ENCODE measurements around the gene POT1. TPM values are rescaled to one million over a fixed set of nuclear protein-coding genes. Genes with fewer than 3 reads are reported as not detected.
"Not testable (repeated sequence)": the region's sequence is repeated elsewhere in the genome, so short reads cannot be mapped to it uniquely, and the experiment has no call there.

Gene POT1, protein sequence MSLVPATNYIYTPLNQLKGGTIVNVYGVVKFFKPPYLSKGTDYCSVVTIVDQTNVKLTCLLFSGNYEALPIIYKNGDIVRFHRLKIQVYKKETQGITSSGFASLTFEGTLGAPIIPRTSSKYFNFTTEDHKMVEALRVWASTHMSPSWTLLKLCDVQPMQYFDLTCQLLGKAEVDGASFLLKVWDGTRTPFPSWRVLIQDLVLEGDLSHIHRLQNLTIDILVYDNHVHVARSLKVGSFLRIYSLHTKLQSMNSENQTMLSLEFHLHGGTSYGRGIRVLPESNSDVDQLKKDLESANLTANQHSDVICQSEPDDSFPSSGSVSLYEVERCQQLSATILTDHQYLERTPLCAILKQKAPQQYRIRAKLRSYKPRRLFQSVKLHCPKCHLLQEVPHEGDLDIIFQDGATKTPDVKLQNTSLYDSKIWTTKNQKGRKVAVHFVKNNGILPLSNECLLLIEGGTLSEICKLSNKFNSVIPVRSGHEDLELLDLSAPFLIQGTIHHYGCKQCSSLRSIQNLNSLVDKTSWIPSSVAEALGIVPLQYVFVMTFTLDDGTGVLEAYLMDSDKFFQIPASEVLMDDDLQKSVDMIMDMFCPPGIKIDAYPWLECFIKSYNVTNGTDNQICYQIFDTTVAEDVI
- total RNA-seq (2014; rRNA removed; shearing (Covaris generic)), result 71.4 and 77.7 TPM in 2 replicates

DNA sequence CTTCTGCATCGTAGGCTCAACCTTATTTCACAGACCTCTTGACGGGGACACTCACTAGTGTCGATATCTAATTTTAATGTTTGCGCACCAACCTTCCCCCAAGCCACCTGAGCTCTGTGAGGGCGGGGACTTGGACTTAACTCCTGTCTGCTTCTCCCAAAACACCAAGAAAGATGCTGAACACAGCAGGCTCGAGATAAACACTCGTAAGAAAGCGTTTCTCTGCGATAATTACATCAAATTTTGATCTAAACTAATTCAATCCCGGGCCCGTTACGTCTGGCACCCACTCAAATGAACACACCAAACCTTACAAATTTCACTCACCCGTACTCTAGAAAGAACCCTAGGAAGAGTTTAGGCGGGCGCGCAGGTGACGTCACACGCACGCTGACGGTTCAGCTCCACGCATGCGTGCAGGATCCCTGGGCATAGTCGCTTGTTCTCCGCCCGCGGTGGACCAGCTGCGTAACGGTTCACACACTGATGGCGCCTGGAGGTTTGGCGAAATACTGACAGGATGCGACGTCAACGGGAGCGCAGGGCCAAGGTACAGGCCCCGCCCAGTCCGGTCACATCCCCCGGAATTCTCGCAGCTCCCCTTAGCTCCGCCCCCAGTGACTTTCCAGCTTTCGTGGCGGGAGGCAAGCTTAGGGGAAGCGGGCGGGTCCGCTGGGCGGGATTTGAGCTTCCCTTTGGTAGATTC, at the start of gene POT1:
Gene POT1, minus strand, starts transcription at position 359 of the 706 bp plus-strand sequence. CDS start 32,652 bp downstream, outside the sequence.
- H3K27ac ChIP-seq, result peak within 1 kb of the TSS; percentile 62
- H3K4me3 ChIP-seq, result peak within 1 kb of the TSS; percentile 76
- H3K4me1 ChIP-seq, result no peaks in the 10 kb centered on the region

DNA sequence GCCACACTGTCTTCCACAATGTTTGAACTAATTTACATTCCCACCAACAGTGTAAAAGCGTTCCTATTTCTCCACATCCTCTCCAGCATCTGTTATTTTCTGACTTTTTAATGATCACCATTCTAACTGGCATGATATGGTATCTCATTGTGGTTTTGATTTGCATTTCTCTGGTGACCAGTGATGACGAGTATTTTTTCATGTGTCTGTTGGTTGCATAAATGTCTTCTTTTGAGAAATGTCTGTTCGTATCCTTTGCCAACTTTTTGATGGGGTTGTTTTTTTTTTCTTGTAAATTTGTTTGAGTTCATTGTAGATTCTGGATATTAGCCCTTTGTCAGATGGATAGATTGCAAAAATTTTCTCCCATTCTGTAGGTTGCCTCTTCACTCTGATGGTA, 45.5 kb upstream of the POT1 start:
- not testable (repeated sequence) for H3K9me3 ChIP-seq (replicated peaks); H3K4me1 ChIP-seq; H3K27ac ChIP-seq; H3K4me3 ChIP-seq; DNase-seq; H3K36me3 ChIP-seq; H3K27me3 ChIP-seq

More for the DNA sequence above, at the start of gene POT1:
- H3K9me3 ChIP-seq (replicated peaks), result no peaks in the 10 kb centered on the region
- 0 out of 2 replicates have a peak, but pooled peaks cover 4% of the 10 kb centered on the region for H3K36me3 ChIP-seq
- peak; percentile 99 for DNase-seq
- H3K27me3 ChIP-seq, result no peaks in the 10 kb centered on the region

DNA sequence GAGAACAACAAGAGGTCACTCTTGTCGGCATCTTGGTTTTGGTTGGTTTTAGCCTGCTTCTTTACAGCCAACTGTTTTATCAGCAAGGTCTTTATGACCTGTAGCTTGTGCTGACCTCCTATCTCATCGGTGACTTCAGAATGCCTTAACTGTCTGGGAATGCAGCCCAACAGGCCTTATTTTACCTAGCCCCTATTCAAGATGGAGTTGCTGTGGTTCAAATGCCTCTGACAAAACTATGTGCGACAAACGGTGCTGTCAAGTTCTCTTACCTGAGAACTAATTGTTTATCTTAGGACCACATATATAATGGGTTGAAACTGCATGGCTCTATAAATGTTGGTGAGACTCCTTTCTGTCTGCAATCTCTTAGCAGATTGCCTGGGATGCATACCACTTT, 35.9 kb upstream of the POT1 start:
- Histone ChIP-seq H3K27me3 (no peaks in the 10 kb centered on the region), H3K9me3 (replicated peaks) (no peaks in the 10 kb centered on the region), H3K36me3 (no peaks in the 10 kb centered on the region), H3K27ac (no peak overlapping the region), H3K4me3 (no peak overlapping the region), H3K4me1 (no peaks in the 10 kb centered on the region)
- DNase-seq, result no peak

DNA sequence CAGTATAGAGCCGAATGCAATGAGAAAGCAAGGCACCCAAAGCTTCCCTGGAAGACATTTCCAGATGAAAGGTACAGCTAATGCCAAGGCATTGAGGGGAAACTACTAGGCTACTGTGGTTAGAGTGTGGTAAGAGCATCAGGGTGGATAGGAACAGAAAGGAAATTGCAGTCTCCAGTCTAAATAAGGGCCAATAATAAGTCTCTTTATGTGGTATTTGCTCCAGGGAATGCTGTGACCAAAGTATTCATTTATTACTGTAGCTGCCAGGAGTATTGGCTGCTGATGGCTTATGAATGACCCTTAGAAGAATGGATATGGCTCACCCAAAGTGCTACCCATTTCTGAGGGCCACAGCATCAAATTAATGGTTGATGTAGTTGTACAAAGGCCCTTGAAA, 30.1 kb upstream of the POT1 start:
- no peaks in the 10 kb centered on the region for H3K36me3 ChIP-seq
- no peak overlapping the region for H3K27ac ChIP-seq
- no peaks in the 10 kb centered on the region for H3K4me1 ChIP-seq
- no peaks in the 10 kb centered on the region for H3K9me3 ChIP-seq (replicated peaks)
- DNase-seq, result no peak
- H3K4me3 ChIP-seq, result no peak overlapping the region
- no peaks in the 10 kb centered on the region for H3K27me3 ChIP-seq

DNA sequence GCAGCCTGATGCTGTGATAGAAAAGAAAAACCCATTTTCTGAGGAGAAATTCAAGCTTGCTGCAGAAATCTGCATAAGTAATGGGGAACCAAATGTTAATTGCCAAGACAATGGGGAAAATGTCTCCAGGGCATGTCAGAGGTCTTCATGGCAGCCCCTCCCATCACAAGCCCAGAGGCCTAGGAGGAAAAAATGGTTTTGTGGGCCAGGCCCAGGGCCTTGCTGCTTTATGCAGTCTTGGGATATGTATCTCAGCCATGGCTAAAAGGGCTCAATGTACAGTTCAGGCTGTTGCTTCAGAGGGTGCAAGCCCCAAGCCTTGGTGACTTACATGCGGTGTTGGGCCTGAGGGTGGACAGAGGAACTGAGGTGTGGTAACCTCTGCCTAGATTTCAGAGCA, 28.3 kb upstream of the POT1 start:
- not testable (repeated sequence) for DNase-seq

DNA sequence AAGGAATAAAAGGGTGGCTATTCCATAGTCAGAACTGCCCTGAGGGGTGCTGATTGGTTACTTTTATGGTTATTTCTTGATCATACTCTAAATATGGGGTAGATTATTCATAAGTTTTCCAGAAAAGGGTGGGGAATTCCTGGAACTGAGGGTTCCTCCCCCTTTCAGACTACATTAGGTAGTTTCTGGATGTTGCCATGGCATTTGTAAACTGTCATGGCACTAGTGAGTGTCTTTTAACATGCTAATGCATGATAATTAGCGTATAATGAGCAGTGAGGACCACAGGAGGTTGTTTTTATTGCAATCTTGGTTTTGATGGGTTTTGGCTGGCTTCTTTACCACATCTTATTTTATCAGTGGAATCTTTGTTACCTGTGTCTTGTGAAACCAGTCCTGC, 26.5 kb upstream of the POT1 start:
- no peak for DNase-seq
- Histone ChIP-seq H3K27me3 (no peaks in the 10 kb centered on the region), H3K4me1 (no peaks in the 10 kb centered on the region), H3K36me3 (no peaks in the 10 kb centered on the region), H3K4me3 (no peak overlapping the region), H3K9me3 (replicated peaks) (no peaks in the 10 kb centered on the region), H3K27ac (no peak overlapping the region)

More for the DNA sequence above, 28.3 kb upstream of the POT1 start:
- H3K4me3 ChIP-seq; H3K27ac ChIP-seq; H3K36me3 ChIP-seq; H3K9me3 ChIP-seq (replicated peaks); H3K27me3 ChIP-seq; H3K4me1 ChIP-seq: not testable (repeated sequence)

DNA sequence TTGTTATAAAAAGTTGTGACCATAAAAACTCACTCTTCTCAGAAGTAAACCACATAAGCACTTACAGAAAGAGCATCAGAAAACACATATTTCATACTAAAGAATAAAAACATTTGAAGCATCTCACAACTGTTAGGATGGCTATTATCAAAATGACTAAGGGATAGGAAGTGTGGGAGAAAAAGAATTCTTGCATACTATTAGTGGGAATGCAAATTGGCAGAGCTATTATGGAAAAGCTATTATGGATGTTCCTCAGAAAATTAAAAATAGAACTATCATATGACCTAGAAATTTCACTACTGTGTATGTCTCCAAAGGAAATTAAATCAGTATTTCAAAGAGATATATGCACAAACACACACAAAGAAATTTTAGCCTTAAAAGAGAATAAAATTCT, 25.2 kb upstream of the POT1 start:
- Histone ChIP-seq H3K4me3 (no peak overlapping the region), H3K36me3 (no peaks in the 10 kb centered on the region), H3K9me3 (replicated peaks) (no peaks in the 10 kb centered on the region), H3K27me3 (no peaks in the 10 kb centered on the region), H3K27ac (no peak overlapping the region), H3K4me1 (no peaks in the 10 kb centered on the region)
- DNase-seq, result no peak

DNA sequence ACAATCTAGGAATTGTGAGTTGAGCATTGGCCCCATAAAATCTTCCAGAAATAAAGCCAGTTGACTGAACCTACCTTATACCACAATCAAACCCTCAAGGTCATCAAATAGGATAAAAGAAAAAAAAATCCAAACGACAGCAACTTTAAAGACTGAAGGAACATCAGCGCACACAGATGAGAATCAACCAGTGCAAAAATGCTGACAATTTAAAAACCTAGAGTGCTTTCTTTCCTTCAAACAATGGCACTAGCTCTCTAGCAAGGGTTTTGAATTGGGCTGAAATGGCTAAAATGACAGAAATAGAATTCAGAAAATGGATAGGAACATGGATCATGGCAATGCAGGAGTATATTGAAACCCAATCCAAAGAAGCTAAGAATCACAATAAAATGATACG, 16.1 kb upstream of the POT1 start:
- H3K9me3 ChIP-seq (replicated peaks), result no peaks in the 10 kb centered on the region

DNA sequence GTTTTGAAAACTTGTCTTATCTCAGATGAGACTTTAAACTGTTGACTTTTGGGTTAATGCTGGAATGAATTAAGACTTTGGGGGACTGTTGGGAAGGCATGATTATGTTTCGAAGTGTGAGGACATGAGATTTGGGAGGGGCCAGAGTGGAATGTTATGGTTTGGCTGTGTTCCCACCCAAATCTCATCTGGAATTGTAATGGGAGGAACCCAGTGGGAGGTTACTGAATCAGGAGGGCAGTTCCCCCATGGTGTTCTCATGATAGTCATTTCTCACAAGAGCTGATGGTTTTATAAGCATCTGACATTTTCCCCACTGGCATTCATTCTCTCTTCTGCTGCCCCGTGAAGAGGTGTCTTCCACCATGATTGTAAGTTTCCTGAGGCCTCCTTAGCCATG, 13.8 kb upstream of the POT1 start:
- Histone ChIP-seq H3K36me3 (no peaks in the 10 kb centered on the region), H3K27me3 (no peaks in the 10 kb centered on the region)
- DNase-seq, result peak in 1 of 2 experiments; percentile 2

More for the DNA sequence above, 16.1 kb upstream of the POT1 start:
- no peak for DNase-seq
- no peak overlapping the region for H3K4me3 ChIP-seq
- H3K36me3 ChIP-seq, result no peaks in the 10 kb centered on the region
- H3K27ac ChIP-seq, result no peak overlapping the region
- H3K27me3 ChIP-seq, result no peaks in the 10 kb centered on the region
- no peaks in the 10 kb centered on the region for H3K4me1 ChIP-seq

DNA sequence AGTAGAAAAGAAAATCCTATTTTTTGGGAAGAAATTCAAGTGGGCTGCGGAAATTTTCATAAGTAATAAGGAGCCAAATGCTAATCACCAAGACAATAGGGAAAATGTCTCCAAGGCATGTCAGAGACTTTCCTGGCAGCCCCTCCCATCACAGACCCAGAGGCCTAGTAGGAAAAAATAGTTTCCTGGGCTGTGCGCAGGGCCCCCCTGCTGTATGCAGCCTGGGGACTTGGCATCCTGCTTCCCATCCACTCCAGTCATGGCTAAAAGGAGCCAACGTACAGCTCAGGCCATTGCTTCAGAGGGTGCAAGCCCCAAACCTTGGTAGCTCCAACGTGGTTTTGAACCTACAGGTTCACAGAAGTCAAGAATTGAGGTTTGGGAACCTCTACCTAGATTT, 12.8 kb upstream of the POT1 start:
- Histone ChIP-seq H3K4me3 (no peak overlapping the region), H3K27me3 (no peaks in the 10 kb centered on the region), H3K27ac (no peak overlapping the region), H3K36me3 (no peaks in the 10 kb centered on the region), H3K9me3 (replicated peaks) (no peaks in the 10 kb centered on the region), H3K4me1 (no peaks in the 10 kb centered on the region)
- no peak for DNase-seq

More for the DNA sequence above, 13.8 kb upstream of the POT1 start:
- Histone ChIP-seq H3K4me3 (no peak overlapping the region), H3K4me1 (no peaks in the 10 kb centered on the region), H3K27ac (no peak overlapping the region), H3K9me3 (replicated peaks) (no peaks in the 10 kb centered on the region)

DNA sequence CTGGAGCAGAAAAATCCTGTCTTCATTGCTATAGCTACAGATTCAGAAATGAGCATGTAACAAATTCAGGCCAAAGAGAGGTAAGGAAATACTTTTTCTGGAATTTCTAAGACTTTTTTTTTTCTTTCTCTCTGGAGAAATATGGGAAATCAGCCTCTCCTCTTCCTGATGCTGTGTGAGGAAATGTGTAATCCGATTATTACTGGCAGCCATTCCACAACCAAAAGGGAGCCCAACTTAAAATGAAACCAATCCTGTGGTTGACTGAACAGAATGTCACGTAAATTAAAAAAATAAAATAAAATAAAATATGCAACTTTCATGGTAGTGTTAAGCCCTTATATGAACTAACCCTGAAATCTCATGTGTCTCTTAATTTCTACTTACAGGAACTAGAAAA, 10.7 kb upstream of the POT1 start:
- no peak overlapping the region for H3K4me3 ChIP-seq
- no peak overlapping the region for H3K27ac ChIP-seq
- no peaks in the 10 kb centered on the region for H3K27me3 ChIP-seq
- H3K9me3 ChIP-seq (replicated peaks), result no peaks in the 10 kb centered on the region
- H3K36me3 ChIP-seq, result no peaks in the 10 kb centered on the region
- no peaks in the 10 kb centered on the region for H3K4me1 ChIP-seq
- no peak for DNase-seq

DNA sequence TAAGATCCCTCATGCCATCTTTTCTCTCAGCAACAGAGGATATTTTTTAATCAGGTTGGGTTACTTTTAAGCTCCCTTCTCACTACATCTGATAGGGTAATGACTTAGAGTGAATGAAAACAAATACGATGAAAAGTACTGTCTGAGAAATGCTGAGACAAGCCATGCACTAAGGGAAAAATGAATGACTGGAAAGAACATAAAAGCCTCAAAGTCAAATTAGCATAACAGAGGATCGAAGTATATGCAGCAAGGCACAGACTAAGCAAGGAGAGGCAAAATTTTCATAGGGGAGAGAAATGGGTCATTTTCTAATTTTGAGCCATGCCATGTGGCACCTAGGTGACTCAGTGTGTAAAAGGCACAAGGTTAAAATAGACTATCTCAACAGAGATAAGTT, 8.5 kb upstream of the POT1 start:
- Histone ChIP-seq H3K4me3 (no peak overlapping the region), H3K36me3 (no peaks in the 10 kb centered on the region), H3K9me3 (replicated peaks) (no peaks in the 10 kb centered on the region), H3K27ac (no peak overlapping the region), H3K27me3 (no peaks in the 10 kb centered on the region), H3K4me1 (no peaks in the 10 kb centered on the region)
- DNase-seq, result no peak

DNA sequence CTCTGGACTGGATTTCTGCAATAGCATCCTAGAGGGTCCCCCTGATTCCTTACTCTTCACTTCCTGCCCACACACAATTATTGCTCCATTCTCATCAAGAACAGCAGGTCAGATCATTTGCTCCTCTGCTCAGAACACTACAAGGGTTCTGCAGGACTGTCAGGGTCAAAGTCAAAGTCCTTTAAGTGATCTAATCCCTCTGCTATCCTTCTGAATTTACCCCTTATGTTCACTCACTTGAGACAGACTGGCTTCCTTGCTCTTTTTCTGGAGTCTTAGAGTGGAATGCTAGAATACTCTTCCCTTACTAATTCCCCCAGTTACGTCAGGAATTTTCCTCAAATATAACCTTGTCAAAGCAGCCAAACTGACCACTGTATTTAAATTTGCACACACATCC, 7.5 kb upstream of the POT1 start:
- no peak for DNase-seq
- Histone ChIP-seq H3K27me3 (no peaks in the 10 kb centered on the region), H3K4me3 (no peak overlapping the region), H3K9me3 (replicated peaks) (no peaks in the 10 kb centered on the region), H3K27ac (no peak overlapping the region), H3K4me1 (no peaks in the 10 kb centered on the region), H3K36me3 (no peaks in the 10 kb centered on the region)

DNA sequence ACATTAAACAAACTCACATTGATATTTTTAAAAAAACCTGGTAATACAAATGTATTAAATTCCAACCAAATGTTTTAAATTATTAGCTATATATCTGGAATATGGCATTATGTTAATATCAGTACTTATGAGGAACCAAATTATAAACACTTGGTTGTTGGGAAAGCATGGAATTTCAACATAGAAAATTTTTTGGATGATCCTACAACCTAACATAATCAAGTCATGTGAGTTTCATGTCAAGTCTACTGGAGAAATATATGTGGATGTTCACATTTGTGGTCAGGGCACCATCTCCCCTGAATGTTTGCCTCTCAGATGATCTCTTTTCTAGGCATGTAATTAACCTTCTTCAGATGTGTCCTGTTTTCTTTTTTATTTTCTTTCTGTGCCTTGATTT, 5.2 kb upstream of the POT1 start:
- Histone ChIP-seq H3K4me1 (no peaks in the 10 kb centered on the region), H3K9me3 (replicated peaks) (no peaks in the 10 kb centered on the region), H3K4me3 (no peak overlapping the region), H3K36me3 (no peaks in the 10 kb centered on the region), H3K27ac (no peak overlapping the region), H3K27me3 (no peaks in the 10 kb centered on the region)
- DNase-seq, result no peak

All from SJCRH30 (cell line).